ENCODE measurements around the gene NAGS. TPM values are rescaled to one million over a fixed set of nuclear protein-coding genes. Genes with fewer than 3 reads are reported as not detected.

Gene NAGS
- total RNA-seq, 1 experiment from 2014 or later = 3.7 TPM

DNA sequence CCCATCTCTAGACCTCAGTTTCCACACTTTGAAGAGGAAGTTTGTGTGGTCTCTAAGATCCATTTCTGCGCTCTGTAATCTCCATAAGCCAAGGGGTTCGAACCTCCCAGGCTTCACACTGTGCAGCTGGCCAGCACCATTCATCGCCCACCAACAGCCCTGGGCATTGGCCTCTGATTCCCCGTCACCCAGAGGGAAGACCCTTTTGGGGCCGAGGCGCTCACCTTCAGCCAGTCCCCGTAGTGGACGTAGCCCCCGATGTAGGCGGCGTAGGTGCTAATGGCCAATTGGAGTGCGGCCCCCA, 9.7 kb downstream of the NAGS start:
- no peak overlapping the region for H2BK20ac ChIP-seq (ENCODE audit: low read depth, low read length, poor library complexity, severe bottlenecking)
- H3K23ac ChIP-seq (ENCODE audit: insufficient read length, low read depth, low read length) = no peak overlapping the region
- H2BK12ac ChIP-seq (ENCODE audit: insufficient read length, low read depth, low read length) = no peak overlapping the region
- H3K56ac ChIP-seq (ENCODE audit: insufficient read length, low read depth, low read length) = no peak overlapping the region
- peak overlapping the region; percentile 76 for H3K4me2 ChIP-seq (ENCODE audit: insufficient read depth, insufficient read length, low read length)
- peaks cover 4 to 17% (median 14%) of the 10 kb centered on the region in 3 experiments; a peak in 6 of 7 replicates for H3K36me3 Mint-ChIP-seq (ENCODE audit: insufficient read depth in 1 of 3, low read depth in 3 of 3)
- no peak overlapping the region for H4K5ac ChIP-seq (ENCODE audit: insufficient read length, low read depth, low read length)
- peak overlapping the region; percentile 95 for H3K14ac ChIP-seq (ENCODE audit: insufficient read depth, low read length)
- no peak overlapping the region for H2AK5ac ChIP-seq (ENCODE audit: insufficient read length, low read length)
- H4K20me1 ChIP-seq (ENCODE audit: control insufficient read depth, insufficient read depth, insufficient read length) = no peaks in the 10 kb centered on the region
- H3K23me2 ChIP-seq (ENCODE audit: insufficient read length, low read depth, low read length, poor library complexity, severe bottlenecking) = peaks cover 7% of the 10 kb centered on the region
- no peak for DNase-seq
- TF ChIP-seq, protein P1, sequence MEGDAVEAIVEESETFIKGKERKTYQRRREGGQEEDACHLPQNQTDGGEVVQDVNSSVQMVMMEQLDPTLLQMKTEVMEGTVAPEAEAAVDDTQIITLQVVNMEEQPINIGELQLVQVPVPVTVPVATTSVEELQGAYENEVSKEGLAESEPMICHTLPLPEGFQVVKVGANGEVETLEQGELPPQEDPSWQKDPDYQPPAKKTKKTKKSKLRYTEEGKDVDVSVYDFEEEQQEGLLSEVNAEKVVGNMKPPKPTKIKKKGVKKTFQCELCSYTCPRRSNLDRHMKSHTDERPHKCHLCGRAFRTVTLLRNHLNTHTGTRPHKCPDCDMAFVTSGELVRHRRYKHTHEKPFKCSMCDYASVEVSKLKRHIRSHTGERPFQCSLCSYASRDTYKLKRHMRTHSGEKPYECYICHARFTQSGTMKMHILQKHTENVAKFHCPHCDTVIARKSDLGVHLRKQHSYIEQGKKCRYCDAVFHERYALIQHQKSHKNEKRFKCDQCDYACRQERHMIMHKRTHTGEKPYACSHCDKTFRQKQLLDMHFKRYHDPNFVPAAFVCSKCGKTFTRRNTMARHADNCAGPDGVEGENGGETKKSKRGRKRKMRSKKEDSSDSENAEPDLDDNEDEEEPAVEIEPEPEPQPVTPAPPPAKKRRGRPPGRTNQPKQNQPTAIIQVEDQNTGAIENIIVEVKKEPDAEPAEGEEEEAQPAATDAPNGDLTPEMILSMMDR (conservative IDR thresholded peaks at IDR 0.05) = no peak
- H3K4me3 Mint-ChIP-seq = peak overlapping the region; percentile 100
- peak overlapping the region; percentile 100 for H3K27ac Mint-ChIP-seq
- H3K4me1 ChIP-seq (ENCODE audit: insufficient read depth, low read length) = no peaks in the 10 kb centered on the region
- H3K27me3 ChIP-seq (ENCODE audit: insufficient read depth, low read length) = no peaks in the 10 kb centered on the region
- no peaks in the 10 kb centered on the region; the same call in 1 of the 2 replicates for H3K27me3 Mint-ChIP-seq (ENCODE audit: low read depth)
- H2BK15ac ChIP-seq (ENCODE audit: low read depth, low read length) = no peak overlapping the region
- H3K4ac ChIP-seq (ENCODE audit: low read depth, low read length) = no peak overlapping the region
- no peak overlapping the region for H3T11ph ChIP-seq (ENCODE audit: low read length)
- no peak overlapping the region for H2BK5ac ChIP-seq (ENCODE audit: insufficient read length, low read length)
- WGBS (ENCODE audit: extremely low coverage, insufficient read length, low lambda C conversion rate) = no CpG with 5 or more reads among the region's 12 CpGs
- H3K9me3 ChIP-seq (ENCODE audit: control insufficient read depth, low read depth, low read length) = no peaks in the 10 kb centered on the region
- H4K91ac ChIP-seq (ENCODE audit: insufficient read length, low read depth, low read length) = no peak overlapping the region
- H3K18ac ChIP-seq (ENCODE audit: insufficient read length, low read depth, low read length) = peak overlapping the region; percentile 90
- no peaks in the 10 kb centered on the region for H3K79me2 ChIP-seq (ENCODE audit: insufficient read depth, low read length)
- no peak overlapping the region for H4K8ac ChIP-seq (replicated peaks; ENCODE audit: insufficient read length, low read depth, low read length)
- peak overlapping the region; percentile 86 for H3K9ac ChIP-seq (ENCODE audit: extremely low read depth, insufficient read length, low read length)
- H2BK120ac ChIP-seq (ENCODE audit: low read depth, low read length, poor library complexity, severe bottlenecking) = no peak overlapping the region
- no peaks in the 10 kb centered on the region for H3K9me3 Mint-ChIP-seq
- H3K4me1 Mint-ChIP-seq = peaks cover 6 to 7% of the 10 kb centered on the region in 2 experiments
- no peak overlapping the region for H2AFZ ChIP-seq (ENCODE audit: low read length)
- H3K27ac ChIP-seq (ENCODE audit: insufficient read length, low read depth, low read length) = peak overlapping the region; percentile 75
- H3K79me1 ChIP-seq (ENCODE audit: insufficient read depth, low read depth, low read length, poor library complexity, severe bottlenecking) = no peaks in the 10 kb centered on the region
